Liver (tissue), 9 donors: ENCODE measurements around the gene TUBA4B. TPM values are rescaled to one million over a fixed set of nuclear protein-coding genes. Genes with fewer than 3 reads are reported as not detected.

Source experiments
- DNase-seq: peaks from one replicate; pipeline ENCODE4 v3.0.0-alpha.2; 2017; ENCODE audit warnings: low spot score
- H3K27ac ChIP-seq, 2 donors: one replicate each; pipeline ENCODE4 v1.7.0; 2013; ENCODE audit warnings: inconsistent platforms in 2 of 2, low read length in 2 of 2, control low read depth in 1 of 2, low read depth in 1 of 2, mild to moderate bottlenecking in 1 of 2
- H3K27me3 ChIP-seq, 4 donors: one replicate each; pipeline versions ENCODE4 v1.6.1 to v1.7.0; 2013; ENCODE audit warnings: low read length in 3 of 4, inconsistent platforms in 1 of 4, mild to moderate bottlenecking in 1 of 4, moderate library complexity in 1 of 4; ENCODE audit not compliant: control insufficient read depth in 4 of 4, insufficient read depth in 4 of 4
- H3K36me3 ChIP-seq, 4 donors: one replicate each; pipeline versions ENCODE4 v1.6.1 to v1.7.0; 2013; ENCODE audit warnings: low read length in 3 of 4, mild to moderate bottlenecking in 3 of 4, low read depth in 1 of 4, moderate library complexity in 1 of 4; ENCODE audit not compliant: control insufficient read depth in 4 of 4, insufficient read depth in 3 of 4
- H3K4me1 ChIP-seq, 4 donors: one replicate each; pipeline versions ENCODE4 v1.6.1 to v1.7.0; 2013; ENCODE audit warnings: low read length in 3 of 4, mild to moderate bottlenecking in 3 of 4, moderate library complexity in 1 of 4; ENCODE audit not compliant: control insufficient read depth in 4 of 4, insufficient read depth in 4 of 4
- H3K4me3 ChIP-seq, 3 donors: one replicate each; pipeline versions ENCODE4 v1.6.1 to v1.7.0; 2013; ENCODE audit warnings: low read length in 3 of 3, control low read depth in 1 of 3, low read depth in 1 of 3, mild to moderate bottlenecking in 1 of 3
- H3K9ac ChIP-seq, 2 donors: one replicate each; pipeline ENCODE4 v1.7.0; 2013; ENCODE audit warnings: low read length in 2 of 2, mild to moderate bottlenecking in 2 of 2, moderate library complexity in 2 of 2, control low read depth in 1 of 2, low read depth in 1 of 2
- H3K9me3 ChIP-seq, 4 donors: one replicate each; pipeline versions ENCODE4 v1.6.1 to v1.7.0; 2013; ENCODE audit warnings: low read length in 3 of 4; ENCODE audit not compliant: control insufficient read depth in 4 of 4
- ATF3 ChIP-seq: IDR thresholded peaks from 2 replicates; pipeline ENCODE4 v1.6.1; 2016; ENCODE audit warnings: antibody characterized with exemption
- CTCF ChIP-seq: fragments of 150-350 bp; IDR thresholded peaks from 2 replicates; pipeline ENCODE4 v1.5.1; 2017; ENCODE audit warnings: improper control_type of control experiment, low read depth, low read length; ENCODE audit not compliant: missing input control
- FOXA1 ChIP-seq: IDR thresholded peaks from 2 replicates; pipeline ENCODE4 v1.6.1; 2016; ENCODE audit warnings: antibody characterized with exemption
- FOXA2 ChIP-seq: IDR thresholded peaks from 2 replicates; pipeline ENCODE4 v1.6.1; 2016; ENCODE audit warnings: antibody characterized with exemption
- HNF4A ChIP-seq, 2 donors: conservative IDR thresholded peaks; 2 replicates each; pipeline ENCODE4 v1.6.1; 2016; ENCODE audit warnings: antibody characterized with exemption in 2 of 2, mild to moderate bottlenecking in 2 of 2
- JUND ChIP-seq, 2 donors: IDR thresholded peaks; 2 replicates each; pipeline ENCODE4 v1.6.1; 2016; ENCODE audit warnings: antibody characterized with exemption in 2 of 2
- NR2F2 ChIP-seq: IDR thresholded peaks from 2 replicates; pipeline ENCODE4 v1.6.1; 2016; ENCODE audit warnings: antibody characterized with exemption
- RAD21 ChIP-seq, 2 donors: IDR thresholded peaks; 2 replicates each; pipeline ENCODE4 v1.6.1; 2016; ENCODE audit warnings: antibody characterized with exemption in 2 of 2, mild to moderate bottlenecking in 2 of 2
- RXRA ChIP-seq, 2 donors: IDR thresholded peaks; 2 replicates each; pipeline ENCODE4 v1.6.1; 2017 to 2018; ENCODE audit warnings: antibody characterized with exemption in 2 of 2, mild to moderate bottlenecking in 1 of 2
- SP1 ChIP-seq: IDR thresholded peaks from 2 replicates; pipeline ENCODE4 v1.6.1; 2018; ENCODE audit warnings: antibody characterized with exemption, mild to moderate bottlenecking
- TAF1 ChIP-seq: conservative IDR thresholded peaks from 2 replicates; pipeline ENCODE4 v1.6.1; 2016; ENCODE audit warnings: antibody characterized with exemption, mild to moderate bottlenecking
- YY1 ChIP-seq: IDR thresholded peaks from 2 replicates; pipeline ENCODE4 v1.6.1; 2016; ENCODE audit warnings: antibody characterized with exemption, mild to moderate bottlenecking
- WGBS: extraction: QIAGEN DNeasy Blood & Tissue Kit; methylation state at CpG from one replicate; pipeline ENCODE4 v1.1.7; 2013; 5-methylcytosine and 5-hydroxymethylcytosine counted together
- polyA plus RNA-seq, 2 donors: library from polyadenylated mRNA; stranded (reverse) in 1 of 2; unstranded in 1 of 2; fragments of 200-250 nt in 1 of 2; fragments of >200 nt in 1 of 2; fragmentation: Nextera tagmentation in 1 of 2; extraction: Ambion mirVana in 1 of 2; gene quantifications; one replicate each; pipeline versions ENCODE4 v1.2.1 to v1.2.3, GENCODE V29; 2013 to 2015
- total RNA-seq, 2 donors: library from RNA; depleted of rRNA; stranded (reverse); fragments of >200 nt; gene quantifications; one replicate each; pipeline ENCODE4 v1.2.3, GENCODE V29; 2014
- donor health status: healthy.
- donor health status: healthy.
- donor health status: healthy.
- donor health status: healthy.
- donor health status: healthy.

The TUBA4B gene
- total and polyA plus RNA-seq, 4 donors, result 0.08 to 0.20 (median 0.19) TPM; not detected in 1

GRCh38 chr2:219289537-219290361 lies 36.7 kb downstream of the TUBA4B start:
- Histone ChIP-seq H3K4me3 (no peak overlapping the region), H3K4me1 (no peaks in the 10 kb centered on the region), H3K36me3 (peaks cover 1 to 11% (median 7%) of the 10 kb centered on the region in 4 donors), H3K9ac (no peak overlapping the region), H3K27ac (no peak overlapping the region), H3K27me3 (no peaks in the 10 kb centered on the region), H3K9me3 (no peaks in the 10 kb centered on the region)
- no peak for DNase-seq
- no peak for TF ChIP-seq TAF1
- no peak for TF ChIP-seq FOXA1
- no peak for TF ChIP-seq YY1
- TF ChIP-seq JUND (IDR thresholded peaks at IDR 0.05), result no peak
- TF ChIP-seq NR2F2, result no peak
- TF ChIP-seq CTCF, result no peak
- TF ChIP-seq ATF3, result no peak
- WGBS, result 72% methylated on average over 16 of the region's 16 CpGs

- 91% methylated on average over 16 of the region's 16 CpGs for WGBS
- Histone ChIP-seq H3K27ac (no peak overlapping the region), H3K36me3 (peaks cover 0 to 4% (median 1%) of the 10 kb centered on the region in 4 donors), H3K9ac (no peak overlapping the region), H3K27me3 (no peaks in the 10 kb centered on the region), H3K4me3 (no peak overlapping the region), H3K4me1 (peaks cover 0 to 4% (median 3%) of the 10 kb centered on the region in 4 donors), H3K9me3 (no peaks in the 10 kb centered on the region)
- DNase-seq, result no peak
- TF ChIP-seq RXRA (IDR thresholded peaks at IDR 0.05) (no peak), RAD21 (IDR thresholded peaks at IDR 0.05) (no peak), FOXA2 (no peak), TAF1 (no peak), SP1 (no peak), HNF4A (conservative IDR thresholded peaks at IDR 0.05) (no peak), FOXA1 (no peak)
Measured at GRCh38 chr2:219290381-219291171, 37.5 kb downstream of the TUBA4B start.

GRCh38 chr2:219291394-219291793 lies 38.4 kb downstream of the TUBA4B start:
- no peak for TF ChIP-seq ATF3
- Histone ChIP-seq H3K9me3 (no peaks in the 10 kb centered on the region), H3K27me3 (no peaks in the 10 kb centered on the region), H3K36me3 (peaks cover 0 to 3% (median 0%) of the 10 kb centered on the region in 4 donors), H3K4me3 (no peak overlapping the region), H3K4me1 (peaks cover 0 to 4% (median 3%) of the 10 kb centered on the region in 4 donors), H3K27ac (no peak overlapping the region), H3K9ac (no peak overlapping the region)
- 80% methylated on average over 7 of the region's 7 CpGs for WGBS
- no peak for DNase-seq
